Activated CD8-positive, alpha-beta T cell treated with anti-CD3 and anti-CD28 coated beads, Interleukin-2, amount 10 ng/mL, durations not matched to agents 7 days and 5 days (primary cell): ENCODE data around the gene CCDC88C. TPM values are rescaled to one million over a fixed set of nuclear protein-coding genes. Genes with fewer than 3 reads are reported as not detected.
"Not testable (repeated sequence)": the region's sequence is repeated elsewhere in the genome, so short reads cannot be mapped to it uniquely, and the experiment has no call there.

Experiments used
- ATAC-seq: fragments of 150-1000 bp; cut with Tn5 transposase; one replicate; pipeline ENCODE4 v1.10.0; 2021; ENCODE audit warnings: moderate library complexity
- CTCF ChIA-PET: fragments of 350-600 bp; sonication (Branson Sonifier 250); formaldehyde crosslinking; loops from one replicate; lab custom pipeline; 2021; ENCODE audit warnings: antibody characterized with exemption; lab: Charles Lee
- POLR2A ChIA-PET: fragments of 350-600 bp; sonication (Branson Sonifier 250); formaldehyde crosslinking; loops from one replicate; lab custom pipeline; 2021; ENCODE audit warnings: antibody characterized with exemption; lab: Charles Lee
- DNase-seq: peaks from one replicate; pipeline ENCODE4 v3.0.0-alpha.2; 2020
- H3K27ac Mint-ChIP-seq: one replicate; pipeline ENCODE4 v1.8.0; 2021; ENCODE audit warnings: mild to moderate bottlenecking, mixed read lengths
- H3K27me3 Mint-ChIP-seq: one replicate; pipeline ENCODE4 v1.8.0; 2021; ENCODE audit warnings: low read depth, mixed read lengths
- H3K36me3 Mint-ChIP-seq: one replicate; pipeline ENCODE4 v1.8.0; 2021; ENCODE audit warnings: low read depth, mixed read lengths
- H3K4me1 Mint-ChIP-seq: one replicate; pipeline ENCODE4 v1.8.0; 2021; ENCODE audit warnings: low read depth, mixed read lengths
- H3K4me3 Mint-ChIP-seq: one replicate; pipeline ENCODE4 v1.8.0; 2021; ENCODE audit warnings: mild to moderate bottlenecking, mixed read lengths
- H3K9me3 Mint-ChIP-seq: one replicate; pipeline ENCODE4 v1.8.0; 2022; ENCODE audit warnings: mixed read lengths; ENCODE audit not compliant: insufficient read depth
- total RNA-seq, 2 experiments: library from RNA; stranded (reverse); gene quantifications; one replicate each; pipeline ENCODE4 v1.2.3, GENCODE V29; 2021

The CCDC88C gene
- total RNA-seq, 2 experiments from 2014 or later = 147 to 153 TPM

GRCh38 chr14:91254461-91254860 lies 163.2 kb downstream of the CCDC88C start:
- ATAC-seq (peak; percentile 33), DNase-seq (peak; percentile 74)
- H3K36me3 Mint-ChIP-seq = peaks cover 30% of the 10 kb centered on the region
- POLR2A ChIA-PET = interaction anchor here (1.5 to 16.7 kb wide), 2 partner anchors 11 to 15 kb away, joined by 3 to 290 read pairs; partner anchors contain the start of gene GPR68
- peaks cover 85% of the 10 kb centered on the region for H3K4me1 Mint-ChIP-seq
- no peaks in the 10 kb centered on the region for H3K27me3 Mint-ChIP-seq
- peak overlapping the region; percentile 49 for H3K4me3 Mint-ChIP-seq
- CTCF ChIA-PET = interaction anchor here (4.2 to 5.6 kb wide), 2 partner anchors 11 to 77 kb away, joined by 21 to 30 read pairs; partner anchors contain the start of gene GPR68
- no peaks in the 10 kb centered on the region for H3K9me3 Mint-ChIP-seq
- peak overlapping the region; percentile 92 for H3K27ac Mint-ChIP-seq

GRCh38 chr14:91253795-91254323 lies 163.8 kb downstream of the CCDC88C start:
- Mint-ChIP-seq H3K27me3 (no peaks in the 10 kb centered on the region), H3K4me1 (peaks cover 90% of the 10 kb centered on the region), H3K36me3 (peaks cover 31% of the 10 kb centered on the region), H3K27ac (peak overlapping the region; percentile 92), H3K9me3 (no peaks in the 10 kb centered on the region), H3K4me3 (peak overlapping the region; percentile 49)
- ChIA-PET POLR2A (interaction anchor here (1.5 to 16.7 kb wide), 2 partner anchors 10 to 15 kb away, joined by 3 to 290 read pairs; partner anchors contain the start of gene GPR68), CTCF (interaction anchor here (0.7 to 5.6 kb wide), 4 partner anchors 10 to 76 kb away, joined by 3 to 30 read pairs (median 14); partner anchors contain the start of gene GPR68)
- peak; percentile 3 for ATAC-seq
- DNase-seq = no peak

GRCh38 chr14:91252871-91253794 lies 164.5 kb downstream of the CCDC88C start:
- peak overlapping the region; percentile 93 for H3K27ac Mint-ChIP-seq
- H3K27me3 Mint-ChIP-seq = no peaks in the 10 kb centered on the region
- no peaks in the 10 kb centered on the region for H3K9me3 Mint-ChIP-seq
- H3K36me3 Mint-ChIP-seq = peaks cover 38% of the 10 kb centered on the region
- POLR2A ChIA-PET = interaction anchor here (0.9 to 16.7 kb wide), 4 partner anchors 9 to 76 kb away, joined by 3 to 290 read pairs (median 48); partner anchors contain the start of gene GPR68
- peak; percentile 58 for DNase-seq
- peak; percentile 21 for ATAC-seq
- peaks cover 91% of the 10 kb centered on the region for H3K4me1 Mint-ChIP-seq
- CTCF ChIA-PET = interaction anchor here (0.7 to 4.7 kb wide), 8 partner anchors 8 to 160 kb away, joined by 3 to 31 read pairs (median 5); partner anchors contain the start of gene GPR68
- H3K4me3 Mint-ChIP-seq = peak overlapping the region; percentile 55

- ChIA-PET CTCF (interaction anchor here (0.8 to 4.7 kb wide), 7 partner anchors 7 to 348 kb away, joined by 3 to 31 read pairs (median 5); partner anchors contain the start of gene GPR68), POLR2A (interaction anchor here (0.9 to 16.7 kb wide), 10 partner anchors 7 to 188 kb away, joined by 3 to 290 read pairs (median 4); partner anchors contain the start of gene GPR68)
- Mint-ChIP-seq H3K9me3 (peaks cover 4% of the 10 kb centered on the region), H3K27me3 (no peaks in the 10 kb centered on the region), H3K4me3 (peak overlapping the region; percentile 66), H3K27ac (peak overlapping the region; percentile 93), H3K4me1 (peaks cover 88% of the 10 kb centered on the region), H3K36me3 (peaks cover 59% of the 10 kb centered on the region)
- ATAC-seq (no peak), DNase-seq (no peak)
These were observed 166.7 kb downstream of the CCDC88C start for GRCh38 chr14:91250912-91251311.

- peak overlapping the region; percentile 93 for H3K27ac Mint-ChIP-seq
- ATAC-seq (peak; percentile 52), DNase-seq (peak; percentile 81)
- H3K4me1 Mint-ChIP-seq = peaks cover 89% of the 10 kb centered on the region
- peak overlapping the region; percentile 66 for H3K4me3 Mint-ChIP-seq
- POLR2A ChIA-PET = interaction anchor here (0.5 to 16.7 kb wide), 13 partner anchors 6 to 187 kb away, joined by 3 to 290 read pairs (median 3); partner anchors contain the start of gene GPR68
- no peaks in the 10 kb centered on the region for H3K27me3 Mint-ChIP-seq
- H3K36me3 Mint-ChIP-seq = peaks cover 65% of the 10 kb centered on the region
- peaks cover 4% of the 10 kb centered on the region for H3K9me3 Mint-ChIP-seq
- CTCF ChIA-PET = interaction anchor here (0.8 to 4.7 kb wide), 10 partner anchors 9 to 347 kb away, joined by 3 to 31 read pairs (median 4); no protein-coding TSS in a partner anchor
These were observed 167.6 kb downstream of the CCDC88C start for GRCh38 chr14:91249841-91250616.

GRCh38 chr14:91246051-91246852 lies 171.4 kb downstream of the CCDC88C start:
- Mint-ChIP-seq H3K4me1 (peaks cover 76% of the 10 kb centered on the region), H3K36me3 (peaks cover 91% of the 10 kb centered on the region), H3K4me3 (peak overlapping the region; percentile 87), H3K9me3 (peaks cover 4% of the 10 kb centered on the region), H3K27me3 (no peaks in the 10 kb centered on the region), H3K27ac (peak overlapping the region; percentile 93)
- POLR2A ChIA-PET = interaction anchor here (0.7 to 9.3 kb wide), 11 partner anchors 11 to 170 kb away, joined by 3 to 541 read pairs (median 7); no protein-coding TSS in a partner anchor
- ATAC-seq = peak; percentile 49
- peak; percentile 92 for DNase-seq
- CTCF ChIA-PET = interaction anchor here (1.0 to 7.9 kb wide), 4 partner anchors 15 to 70 kb away, joined by 3 to 105 read pairs (median 46); no protein-coding TSS in a partner anchor

- Mint-ChIP-seq H3K4me3 (peak overlapping the region; percentile 87), H3K4me1 (peaks cover 74% of the 10 kb centered on the region), H3K27ac (peak overlapping the region; percentile 93), H3K36me3 (peaks cover 92% of the 10 kb centered on the region)
- not testable (repeated sequence) for H3K27me3 Mint-ChIP-seq, DNase-seq, ATAC-seq, H3K9me3 Mint-ChIP-seq
- POLR2A ChIA-PET = interaction anchor here (0.6 to 9.3 kb wide), 18 partner anchors 12 to 185 kb away, joined by 3 to 541 read pairs (median 6); partner anchors contain the start of genes DGLUCY and RPS6KA5
- CTCF ChIA-PET = interaction anchor here (1.0 to 7.9 kb wide), 6 partner anchors 7 to 106 kb away, joined by 3 to 105 read pairs (median 24); no protein-coding TSS in a partner anchor
These were observed 172.0 kb downstream of the CCDC88C start for GRCh38 chr14:91245616-91246015.

GRCh38 chr14:91245029-91245428 lies 172.6 kb downstream of the CCDC88C start:
- no peaks in the 10 kb centered on the region for H3K27me3 Mint-ChIP-seq
- DNase-seq (peak; percentile 92), ATAC-seq (peak; percentile 28)
- peaks cover 92% of the 10 kb centered on the region for H3K36me3 Mint-ChIP-seq
- H3K4me3 Mint-ChIP-seq = peak overlapping the region; percentile 87
- peak overlapping the region; percentile 93 for H3K27ac Mint-ChIP-seq
- POLR2A ChIA-PET = interaction anchor here (0.6 to 9.3 kb wide), 22 partner anchors 12 to 184 kb away, joined by 3 to 541 read pairs (median 5); partner anchors contain the start of genes CCDC88C, DGLUCY and RPS6KA5
- H3K4me1 Mint-ChIP-seq = peaks cover 74% of the 10 kb centered on the region
- peaks cover 4% of the 10 kb centered on the region for H3K9me3 Mint-ChIP-seq
- CTCF ChIA-PET = interaction anchor here (1.0 to 7.9 kb wide), 8 partner anchors 8 to 171 kb away, joined by 3 to 105 read pairs (median 12); no protein-coding TSS in a partner anchor

- ChIA-PET CTCF (interaction anchor here (1.0 to 7.9 kb wide), 12 partner anchors 8 to 171 kb away, joined by 3 to 105 read pairs (median 4); no protein-coding TSS in a partner anchor), POLR2A (interaction anchor here (0.7 to 9.3 kb wide), 28 partner anchors 11 to 342 kb away, joined by 3 to 541 read pairs (median 6); partner anchors contain the start of genes CCDC88C, DGLUCY and RPS6KA5)
- Mint-ChIP-seq H3K9me3 (peaks cover 4% of the 10 kb centered on the region), H3K27me3 (no peaks in the 10 kb centered on the region), H3K4me1 (peaks cover 74% of the 10 kb centered on the region), H3K36me3 (peaks cover 92% of the 10 kb centered on the region), H3K4me3 (peak within 1 kb of the TSS; percentile 87), H3K27ac (peak within 1 kb of the TSS; percentile 93)
- DNase-seq (peak; percentile 61), ATAC-seq (peak; percentile 12)
These were observed 173.1 kb downstream of the CCDC88C start, which contains the start of gene GPR68 for GRCh38 chr14:91244501-91244901. GPR68 (minus strand) TSS chr14:91244704; CDS start chr14:91235050, 9,654 bp downstream.
